Choroid plexus epithelial cell (primary cell): ENCODE data around the gene TBCD.

Source experiments
- DNase-seq: peaks from one replicate; pipeline ENCODE4 v3.0.0-alpha.2; 2010; ENCODE audit warnings: low read depth
- H3K4me3 ChIP-seq: 2 replicates; pipeline ENCODE4 v1.5.1; 2011; ENCODE audit warnings: low read depth, mild to moderate bottlenecking, control low read depth, low read length, moderate library complexity
- TF ChIP-seq, protein P1 (sequence below): conservative IDR thresholded peaks from 2 replicates; pipeline ENCODE4 v1.5.1; 2011; ENCODE audit warnings: low read depth, mild to moderate bottlenecking, control low read depth, inconsistent platforms, low read length, moderate library complexity

Gene TBCD

DNA sequence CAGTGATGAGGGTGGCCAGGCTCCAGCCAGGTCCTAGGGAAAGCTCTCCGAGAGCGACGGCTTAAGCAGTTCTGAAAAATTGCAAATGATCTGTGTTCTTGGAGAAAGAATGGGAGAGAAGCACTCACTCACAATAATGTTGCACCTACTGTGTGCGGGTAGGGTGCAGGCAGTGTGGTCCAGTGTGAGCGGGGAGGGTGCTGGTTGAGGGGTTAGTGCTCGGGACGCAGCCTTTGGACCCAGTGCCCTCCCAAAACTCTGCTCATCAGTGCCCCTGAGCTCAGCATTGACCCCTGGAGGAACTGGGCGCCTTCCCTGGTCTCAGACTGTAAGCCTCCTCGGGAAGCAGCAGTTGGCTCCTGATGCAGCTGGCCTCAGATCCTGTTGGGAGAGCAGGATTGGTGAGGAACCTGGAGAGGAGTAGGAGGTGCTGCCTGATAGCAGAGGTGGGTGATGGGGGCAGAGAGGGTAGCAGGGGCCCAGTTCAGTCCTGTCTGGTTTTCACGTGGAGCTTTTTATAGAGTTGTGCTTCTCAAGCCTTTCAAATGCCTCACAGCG is 111.6 kb downstream of the TBCD start:
- H3K4me3 ChIP-seq = no peak overlapping the region
- TF ChIP-seq, protein P1, sequence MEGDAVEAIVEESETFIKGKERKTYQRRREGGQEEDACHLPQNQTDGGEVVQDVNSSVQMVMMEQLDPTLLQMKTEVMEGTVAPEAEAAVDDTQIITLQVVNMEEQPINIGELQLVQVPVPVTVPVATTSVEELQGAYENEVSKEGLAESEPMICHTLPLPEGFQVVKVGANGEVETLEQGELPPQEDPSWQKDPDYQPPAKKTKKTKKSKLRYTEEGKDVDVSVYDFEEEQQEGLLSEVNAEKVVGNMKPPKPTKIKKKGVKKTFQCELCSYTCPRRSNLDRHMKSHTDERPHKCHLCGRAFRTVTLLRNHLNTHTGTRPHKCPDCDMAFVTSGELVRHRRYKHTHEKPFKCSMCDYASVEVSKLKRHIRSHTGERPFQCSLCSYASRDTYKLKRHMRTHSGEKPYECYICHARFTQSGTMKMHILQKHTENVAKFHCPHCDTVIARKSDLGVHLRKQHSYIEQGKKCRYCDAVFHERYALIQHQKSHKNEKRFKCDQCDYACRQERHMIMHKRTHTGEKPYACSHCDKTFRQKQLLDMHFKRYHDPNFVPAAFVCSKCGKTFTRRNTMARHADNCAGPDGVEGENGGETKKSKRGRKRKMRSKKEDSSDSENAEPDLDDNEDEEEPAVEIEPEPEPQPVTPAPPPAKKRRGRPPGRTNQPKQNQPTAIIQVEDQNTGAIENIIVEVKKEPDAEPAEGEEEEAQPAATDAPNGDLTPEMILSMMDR = no peak
- no peak for DNase-seq

DNA sequence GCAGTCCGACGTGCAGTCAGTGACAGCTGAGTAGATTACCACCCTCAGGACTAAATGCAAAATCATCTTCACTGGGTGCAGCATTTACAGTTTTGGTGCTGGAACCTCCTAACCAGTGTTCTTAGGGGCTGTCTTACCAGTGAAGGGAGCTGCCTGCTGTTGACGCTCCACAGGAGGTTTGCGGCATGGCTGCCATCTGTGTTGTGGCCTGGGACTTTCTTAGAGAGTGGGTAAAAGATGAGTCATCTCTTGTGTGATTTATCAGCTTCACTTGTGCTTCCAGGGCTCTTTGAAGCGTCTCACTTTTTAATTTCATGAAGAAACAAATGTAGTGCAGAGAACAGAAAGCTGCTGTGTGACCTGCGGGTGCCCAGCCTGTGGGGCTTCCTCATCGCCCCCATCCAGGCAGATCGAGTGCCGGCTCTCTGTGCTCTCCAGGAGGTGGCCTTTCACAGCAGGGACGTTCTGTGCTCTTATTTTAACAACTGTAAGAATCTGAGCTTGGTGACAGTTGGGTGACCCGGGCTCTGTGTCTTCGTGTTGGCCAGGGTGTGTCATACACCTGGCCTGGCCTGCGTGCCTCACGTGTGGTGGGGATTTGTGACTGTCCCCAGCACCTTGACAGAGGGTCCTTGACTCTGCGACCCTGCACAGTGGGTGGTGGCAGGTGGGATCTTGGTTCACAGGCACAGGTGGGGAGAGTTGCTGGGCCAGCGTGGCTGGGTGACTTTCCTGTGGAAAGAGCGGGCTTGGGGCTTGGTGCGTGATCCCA is 112.3 kb downstream of the TBCD start:
- DNase-seq = peak; percentile 81
- no peak overlapping the region for H3K4me3 ChIP-seq
- TF ChIP-seq, protein P1 = no peak

DNA sequence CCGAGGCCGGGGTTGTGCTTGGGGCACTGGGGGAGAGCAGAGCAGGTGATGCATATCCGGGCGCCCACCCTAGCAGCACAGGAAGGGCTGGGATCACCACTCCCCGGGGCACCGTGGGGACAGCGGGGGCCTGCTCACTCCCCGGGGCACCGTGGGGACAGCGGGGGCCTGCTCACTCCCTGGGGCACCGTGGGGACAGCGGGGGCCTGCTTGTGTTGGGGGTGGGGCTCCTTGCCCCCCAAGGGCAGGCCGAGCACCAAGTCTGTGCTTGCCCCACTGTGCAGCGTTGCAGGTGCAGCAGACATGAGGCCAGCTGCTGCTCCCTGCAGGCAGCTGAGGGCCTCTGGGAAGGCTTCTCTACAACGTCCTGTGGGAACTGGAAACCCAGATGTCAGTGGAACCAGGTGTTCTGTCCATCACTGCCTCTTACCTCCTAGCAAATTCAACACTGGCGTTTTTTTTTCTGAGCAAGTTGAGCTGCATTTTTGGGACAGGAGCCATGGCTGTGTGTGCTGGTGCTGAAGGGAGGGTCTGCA is 112.9 kb downstream of the TBCD start:
- H3K4me3 ChIP-seq = no peak overlapping the region
- TF ChIP-seq, protein P1 = no peak
- DNase-seq = no peak

DNA sequence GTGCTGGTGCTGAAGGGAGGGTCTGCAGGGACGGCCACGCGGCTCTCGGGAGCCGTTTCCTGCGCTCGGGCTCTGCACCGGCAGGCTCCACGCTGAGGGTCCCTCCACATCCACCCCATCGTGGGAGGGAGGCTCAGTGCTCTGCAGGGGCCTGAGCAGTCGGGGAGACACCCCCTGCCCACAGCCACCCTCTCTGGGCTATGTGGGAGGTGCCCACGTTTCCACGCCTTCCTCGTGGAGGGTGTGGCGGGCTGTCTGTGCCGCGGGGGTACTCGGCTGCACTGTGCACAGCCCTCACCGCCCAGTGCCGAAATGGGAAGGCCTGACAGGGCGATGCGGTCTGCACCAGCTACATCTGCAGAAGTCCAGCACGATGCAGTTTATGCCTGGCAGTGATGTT is 113.4 kb downstream of the TBCD start:
- TF ChIP-seq, protein P1 = no peak
- no peak for DNase-seq
- no peak overlapping the region for H3K4me3 ChIP-seq

DNA sequence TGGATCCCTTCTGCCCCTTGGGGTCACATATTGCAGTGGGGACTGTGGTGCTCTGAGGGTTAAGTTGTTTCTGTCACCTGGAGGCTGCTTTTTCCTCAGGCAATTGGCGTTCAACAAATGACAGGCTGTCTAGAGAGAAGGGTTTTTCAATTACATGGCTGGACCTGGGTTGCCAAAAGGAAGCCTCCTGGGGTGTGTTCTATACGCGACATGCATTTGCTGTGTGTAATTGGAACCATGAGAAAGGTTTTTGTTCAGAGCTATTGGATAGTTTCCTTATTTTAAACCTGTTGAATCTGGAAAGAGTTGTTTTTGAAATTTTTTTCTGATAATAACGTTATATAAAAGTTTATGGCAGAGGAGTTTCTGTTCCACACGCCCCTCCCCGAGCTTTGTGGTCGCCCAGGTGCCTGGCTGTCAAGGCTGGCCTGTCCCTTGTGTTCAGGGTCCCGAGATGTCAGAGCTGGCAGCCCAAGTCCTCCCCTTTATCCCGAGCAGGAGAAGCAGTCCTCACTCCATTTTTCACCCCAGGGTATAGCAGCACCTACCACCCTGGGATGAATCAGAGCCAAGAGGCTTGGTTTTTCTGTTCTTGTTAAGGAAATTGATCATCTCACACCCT is 114.0 kb downstream of the TBCD start:
- TF ChIP-seq, protein P1 = no peak

DNA sequence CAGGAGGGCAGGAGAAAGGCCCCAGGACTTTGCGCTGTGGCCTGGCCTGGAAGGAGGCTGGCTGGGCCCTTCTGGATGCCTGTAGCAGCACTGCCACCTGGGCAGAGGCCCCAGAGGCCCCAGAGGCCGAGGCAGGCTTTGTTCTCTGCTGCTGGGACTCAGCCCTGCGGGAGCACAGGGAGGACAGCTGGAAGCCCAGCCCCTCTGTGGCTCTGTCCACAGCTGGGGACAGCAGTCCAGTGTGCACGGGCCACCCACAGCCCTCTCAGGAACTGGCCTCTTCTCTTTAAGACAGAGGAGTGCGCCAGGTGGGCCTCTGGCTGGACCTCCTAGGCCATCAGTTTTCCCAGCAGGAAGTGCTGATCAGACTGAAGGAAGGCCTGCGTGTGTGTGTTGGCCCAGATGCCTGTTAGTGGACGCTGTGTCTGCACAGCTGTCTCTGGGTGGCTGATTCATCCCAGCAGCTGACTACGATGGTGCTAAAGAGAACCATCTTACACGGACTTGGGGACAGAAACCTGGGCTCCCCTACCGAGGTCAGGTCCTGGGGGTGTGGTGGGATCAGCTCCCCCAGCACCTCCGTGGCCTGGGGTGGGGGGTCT is 114.8 kb downstream of the TBCD start:
- no peak overlapping the region for H3K4me3 ChIP-seq
- TF ChIP-seq, protein P1 = no peak
- DNase-seq = peak; percentile 87

More for the DNA sequence above, 114.0 kb downstream of the TBCD start:
- no peak for DNase-seq
- no peak overlapping the region for H3K4me3 ChIP-seq
